IMR-90 (cell line): Measurements from ENCODE around the gene CENPX. TPM values are rescaled to one million over a fixed set of nuclear protein-coding genes. Genes with fewer than 3 reads are reported as not detected.

Experiments used
- ATAC-seq: fragments of 200-7000 bp; cut with Tn5 transposase; 2 replicates; pipeline ENCODE4 v1.9.1; 2020; ENCODE audit warnings: low read depth, mild to moderate bottlenecking, moderate library complexity
- BruUV-seq: library from RNA; stranded (reverse); fragments of 400-500 nt; replicated peaks from 2 replicates; lab custom pipeline; 2021; lab: Mats Ljungman, UMichigan
- CTCF ChIA-PET: fragments of 300-600 bp; formaldehyde crosslinking; extraction: SDS; loops from one replicate; lab custom pipeline; 2021; ENCODE audit warnings: antibody characterized with exemption; lab: Yijun Ruan, JAX
- POLR2A ChIA-PET: fragments of 300-600 bp; sonication (Branson Sonifier 250); formaldehyde crosslinking; loops from one replicate; lab custom pipeline; 2022; ENCODE audit warnings: antibody characterized with exemption; ENCODE audit not compliant: unreplicated experiment; lab: Charles Lee
- DNase-seq: peaks from one replicate; pipeline ENCODE4 v3.0.0; 2013
- H2AFZ ChIP-seq: replicated peaks from 2 replicates; pipeline ENCODE3; 2013; ENCODE audit warnings: low read length, mild to moderate bottlenecking; ENCODE audit not compliant: poor library complexity
- H2AK5ac ChIP-seq: 2 replicates; pipeline ENCODE4 v1.6.1; 2013; ENCODE audit warnings: low read depth, low read length, inconsistent platforms
- H2AK9ac ChIP-seq: replicated peaks from 2 replicates; pipeline ENCODE3; 2013; ENCODE audit warnings: mild to moderate bottlenecking, low read depth, low read length, moderate library complexity; ENCODE audit not compliant: poor library complexity
- H2BK120ac ChIP-seq: 2 replicates; pipeline ENCODE4 v1.6.1; 2013; ENCODE audit warnings: low read depth, low read length, inconsistent platforms
- H2BK15ac ChIP-seq: 3 replicates; pipeline ENCODE4 v1.6.1; 2013; ENCODE audit warnings: low read depth, low read length, inconsistent platforms
- H2BK20ac ChIP-seq: 2 replicates; pipeline ENCODE4 v1.6.1; 2013; ENCODE audit warnings: low read depth, mild to moderate bottlenecking, inconsistent platforms, low read length, moderate library complexity
- H2BK5ac ChIP-seq: 2 replicates; pipeline ENCODE4 v1.6.1; 2013; ENCODE audit warnings: mild to moderate bottlenecking, low read depth, low read length, inconsistent platforms; ENCODE audit not compliant: poor library complexity, severe bottlenecking
- H3K14ac ChIP-seq: replicated peaks from 2 replicates; pipeline ENCODE4 v1.6.1; 2013; ENCODE audit warnings: low read depth, low read length, inconsistent platforms
- H3K18ac ChIP-seq: 2 replicates; pipeline ENCODE4 v1.6.1; 2013; ENCODE audit warnings: low read depth, low read length, control low read depth
- H3K23ac ChIP-seq: 2 replicates; pipeline ENCODE4 v1.6.1; 2013; ENCODE audit warnings: low read depth, low read length, inconsistent platforms
- H3K27ac ChIP-seq: 2 replicates; pipeline ENCODE4 v1.5.1; 2013; ENCODE audit warnings: mild to moderate bottlenecking, control low read depth, low read length; ENCODE audit not compliant: insufficient read depth
- H3K27me3 ChIP-seq: 2 replicates; pipeline ENCODE4 v1.6.1; 2013; ENCODE audit warnings: low read length; ENCODE audit not compliant: control insufficient read depth, insufficient read depth
- H3K36me3 ChIP-seq: 2 replicates; pipeline ENCODE4 v1.6.1; 2013; ENCODE audit warnings: low read length, mixed read lengths; ENCODE audit not compliant: control insufficient read depth, insufficient read depth
- H3K4ac ChIP-seq: 2 replicates; pipeline ENCODE4 v1.6.1; 2013; ENCODE audit warnings: low read depth, low read length, inconsistent platforms
- H3K4me1 ChIP-seq: 2 replicates; pipeline ENCODE4 v1.6.1; 2013; ENCODE audit warnings: low read length, mixed read lengths; ENCODE audit not compliant: control insufficient read depth, insufficient read depth
- H3K4me2 ChIP-seq: 2 replicates; pipeline ENCODE4 v1.6.1; 2013; ENCODE audit warnings: low read depth, mild to moderate bottlenecking, control low read depth, low read length, moderate library complexity
- H3K4me3 ChIP-seq: 2 replicates; pipeline ENCODE4 v1.5.1; 2013; ENCODE audit warnings: low read depth, mild to moderate bottlenecking, control low read depth, low read length, moderate library complexity; ENCODE audit not compliant: insufficient read depth
- H3K56ac ChIP-seq: 2 replicates; pipeline ENCODE4 v1.6.1; 2013; ENCODE audit warnings: low read length, inconsistent platforms; ENCODE audit not compliant: insufficient read depth; ENCODE audit errors: extremely low read depth
- H3K79me1 ChIP-seq, 2 experiments: 2 replicates each; pipeline ENCODE4 v1.6.1; 2013; ENCODE audit warnings: low read length in 2 of 2, inconsistent platforms in 1 of 2, low read depth in 1 of 2
- H3K9ac ChIP-seq: 2 replicates; pipeline ENCODE4 v1.6.1; 2013; ENCODE audit warnings: low read depth, low read length, control low read depth
- H3K9me1 ChIP-seq: 2 replicates; pipeline ENCODE4 v1.6.1; 2013; ENCODE audit warnings: low read length, inconsistent platforms; ENCODE audit not compliant: insufficient read depth
- H3K9me3 ChIP-seq: 2 replicates; pipeline ENCODE4 v1.6.1; 2013; ENCODE audit warnings: low read length; ENCODE audit not compliant: control insufficient read depth, insufficient read depth
- H4K20me1 ChIP-seq: 2 replicates; pipeline ENCODE4 v1.6.1; 2013; ENCODE audit warnings: low read length, inconsistent platforms; ENCODE audit not compliant: insufficient read depth
- H4K5ac ChIP-seq: 2 replicates; pipeline ENCODE4 v1.6.1; 2013; ENCODE audit warnings: mild to moderate bottlenecking, low read depth, low read length, control low read depth
- H4K8ac ChIP-seq, 2 experiments: 2 replicates each; pipeline ENCODE4 v1.6.1; 2013; ENCODE audit warnings: low read depth in 2 of 2, low read length in 2 of 2, control low read depth in 1 of 2, inconsistent platforms in 1 of 2
- H4K91ac ChIP-seq: 2 replicates; pipeline ENCODE4 v1.6.1; 2013; ENCODE audit warnings: low read depth, low read length, inconsistent platforms; ENCODE audit not compliant: insufficient read depth
- dilution Hi-C: fragments of 300-500 bp; cut with HindIII; formaldehyde crosslinking; loops from one replicate; pipeline ENCODE4 v1.14.3; 2018; ENCODE audit warnings: low sequenced_read_pairs; ENCODE audit not compliant: unreplicated experiment
- in situ Hi-C: fragments of 300-500 bp; cut with MboI; formaldehyde crosslinking; loops from 3 replicates; pipeline ENCODE4 v1.14.3; 2019; ENCODE audit warnings: low sequenced_read_pairs, inconsistent platforms, mixed read lengths
- intact Hi-C: fragments of 100-400 bp; cut with micrococcal nuclease; formaldehyde crosslinking; loops from 2 replicates; pipeline ENCODE4 v1.10.0; 2022
- polyA plus RNA-seq, 3 experiments: library from polyadenylated mRNA; depleted of rRNA; stranded (reverse); fragments of >200 nt; gene quantifications; 2 replicates each; pipeline ENCODE4 v1.2.3, GENCODE V29; 2012; ENCODE audit warnings: low replicate concordance in 1 of 3
- total RNA-seq: library from RNA; depleted of rRNA; stranded (reverse); fragments of >200 nt; gene quantifications from 2 replicates; pipeline ENCODE4 v1.2.3, GENCODE V29; 2012
- TF ChIP-seq, protein P1 (sequence below): fragments of 150-350 bp; IDR thresholded peaks from 2 replicates; pipeline ENCODE4 v1.6.1; 2017; ENCODE audit warnings: mild to moderate bottlenecking, antibody characterized with exemption, low read length, low read depth

The CENPX gene
- total and polyA plus RNA-seq, 2 of the 4 experiments (the other 2 are of a cell fraction), result 44.8 to 86.8 TPM

DNA sequence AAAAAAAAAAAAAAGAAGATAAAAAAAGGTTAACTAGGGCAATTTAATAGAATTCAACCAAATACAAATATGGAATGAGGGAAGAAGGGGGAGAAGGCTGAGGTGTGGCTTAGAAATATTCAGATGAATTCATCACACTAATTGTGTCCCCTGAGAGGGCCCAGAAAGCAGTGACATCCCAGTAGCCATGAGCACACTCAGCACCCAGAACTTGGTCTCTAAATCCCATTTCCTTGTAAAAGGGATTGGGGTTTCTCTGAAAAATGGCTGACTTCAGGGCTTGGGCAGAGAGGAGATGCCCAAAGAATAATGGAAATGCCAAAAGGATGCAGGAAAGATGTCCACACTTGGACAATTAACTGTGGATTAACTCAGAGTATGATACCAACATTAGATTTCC is 49.2 kb downstream of the CENPX start:
- no peak overlapping the region for H2BK20ac ChIP-seq
- H2BK5ac ChIP-seq, result no peak overlapping the region
- POLR2A ChIA-PET, result no interaction called here
- H3K14ac ChIP-seq, result no peak overlapping the region
- peaks cover under 1 to 12% of the 10 kb centered on the region in 2 experiments; a peak in 2 of 4 replicates for H3K79me1 ChIP-seq
- no peak overlapping the region for H3K4ac ChIP-seq
- no peaks in the 10 kb centered on the region for H3K36me3 ChIP-seq
- H4K5ac ChIP-seq, result no peak overlapping the region
- no peak overlapping the region for H4K8ac ChIP-seq
- peaks cover 7% of the 10 kb centered on the region for H3K9me1 ChIP-seq
- no peak overlapping the region for H3K18ac ChIP-seq
- no peak overlapping the region for H3K9ac ChIP-seq
- in situ Hi-C loops, result no loop called here
- H3K9me3 ChIP-seq, result peaks cover 3% of the 10 kb centered on the region
- CTCF ChIA-PET, result no interaction called here
- H4K91ac ChIP-seq, result no peak overlapping the region
- no peaks in the 10 kb centered on the region; the same call in 1 of the 2 replicates for H3K27me3 ChIP-seq
- dilution Hi-C loops, result no loop called here
- BruUV-seq, result no TSS peak
- no peak overlapping the region for H3K4me2 ChIP-seq
- H3K4me1 ChIP-seq, result peaks cover 3% of the 10 kb centered on the region
- no peak overlapping the region for H2BK15ac ChIP-seq
- H2AK5ac ChIP-seq, result no peak overlapping the region
- no peak overlapping the region for H2AK9ac ChIP-seq
- intact Hi-C loops, result no loop called here
- TF ChIP-seq, protein P1, sequence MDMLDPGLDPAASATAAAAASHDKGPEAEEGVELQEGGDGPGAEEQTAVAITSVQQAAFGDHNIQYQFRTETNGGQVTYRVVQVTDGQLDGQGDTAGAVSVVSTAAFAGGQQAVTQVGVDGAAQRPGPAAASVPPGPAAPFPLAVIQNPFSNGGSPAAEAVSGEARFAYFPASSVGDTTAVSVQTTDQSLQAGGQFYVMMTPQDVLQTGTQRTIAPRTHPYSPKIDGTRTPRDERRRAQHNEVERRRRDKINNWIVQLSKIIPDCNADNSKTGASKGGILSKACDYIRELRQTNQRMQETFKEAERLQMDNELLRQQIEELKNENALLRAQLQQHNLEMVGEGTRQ, result no peak
- no peak overlapping the region for H3K56ac ChIP-seq
- ATAC-seq (no peak), DNase-seq (no peak)
- no peak overlapping the region for H2AFZ ChIP-seq
- no peaks in the 10 kb centered on the region for H4K20me1 ChIP-seq
- no peak overlapping the region for H3K27ac ChIP-seq
- H2BK120ac ChIP-seq, result no peak overlapping the region
- H3K23ac ChIP-seq, result no peak overlapping the region
- no peak overlapping the region for H3K4me3 ChIP-seq
